Measurements from ENCODE around the gene PUSL1. TPM values are rescaled to one million over a fixed set of nuclear protein-coding genes. Genes with fewer than 3 reads are reported as not detected.

Gene PUSL1
- total and polyA plus RNA-seq, 2 donors (not counting 3 experiments of a cell fraction or from before 2014, with no cell fraction given) = 18.8 to 27.3 TPM

DNA sequence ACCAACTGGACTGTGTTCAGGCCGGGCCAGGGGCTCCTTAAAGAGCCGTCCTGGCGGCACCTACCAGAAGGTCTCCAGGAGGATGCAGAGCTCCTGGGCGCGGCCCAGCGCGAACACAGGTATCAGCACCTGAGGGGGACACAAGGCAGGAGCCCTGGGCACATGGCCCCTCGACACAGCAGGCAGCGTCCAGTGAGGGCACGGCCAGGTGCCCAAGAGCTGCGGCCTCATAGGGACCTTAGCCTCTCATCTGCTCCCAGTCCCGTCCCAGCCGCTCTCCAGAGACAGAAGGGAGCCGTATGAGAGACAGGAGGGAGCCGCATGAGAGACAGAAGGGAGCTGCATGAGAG lies 5.8 kb downstream of the PUSL1 start:
- TF ChIP-seq MYC (IDR thresholded peaks at IDR 0.05; ENCODE audit: low read depth, low read length) (no peak), POLR2A (IDR thresholded peaks at IDR 0.05; ENCODE audit: low read depth, low read length) (no peak)
- TF ChIP-seq, protein P1, sequence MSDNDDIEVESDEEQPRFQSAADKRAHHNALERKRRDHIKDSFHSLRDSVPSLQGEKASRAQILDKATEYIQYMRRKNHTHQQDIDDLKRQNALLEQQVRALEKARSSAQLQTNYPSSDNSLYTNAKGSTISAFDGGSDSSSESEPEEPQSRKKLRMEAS (IDR thresholded peaks at IDR 0.05; ENCODE audit: insufficient read depth, insufficient read length) = no peak
- no peaks in the 10 kb centered on the region for H3K9me3 ChIP-seq (replicated peaks; ENCODE audit: control insufficient read depth, insufficient read depth, low read length)
- H3K4me2 ChIP-seq (ENCODE audit: insufficient read depth, low read length) = no peak overlapping the region
- no peak overlapping the region for H3K4me3 ChIP-seq (replicated peaks in 1 of 3; ENCODE audit: insufficient read depth in 1 of 3, low read depth in 1 of 3, low read length in 3 of 3)
- H4K20me1 ChIP-seq (replicated peaks; ENCODE audit: control insufficient read depth, extremely low read depth, insufficient read depth, low read length) = no peaks in the 10 kb centered on the region
- H3K9me1 ChIP-seq (replicated peaks; ENCODE audit: control insufficient read depth, extremely low read depth, insufficient read depth, low read length) = no peaks in the 10 kb centered on the region
- no peaks in the 10 kb centered on the region for H3K27me3 ChIP-seq (ENCODE audit: control insufficient read depth in 2 of 2, insufficient read depth in 2 of 2, low read length in 2 of 2)
- FAIRE-seq = no peak
- H2AFZ ChIP-seq (ENCODE audit: low read depth, low read length) = no peak overlapping the region
- H3K36me3 ChIP-seq (ENCODE audit: control insufficient read depth in 2 of 2, extremely low read depth in 1 of 2, insufficient read depth in 2 of 2, low read length in 2 of 2) = peaks cover 0 to 44% of the 10 kb centered on the region in 2 experiments
- no peak overlapping the region for H3K27ac ChIP-seq (ENCODE audit: insufficient read depth, low read depth, low read length)
- no TSS peak for BruUV-seq (replicated peaks)
- DNase-seq (ENCODE audit: low read depth, low spot score) = no peak
- dilution Hi-C loops (cut with MboI; ENCODE audit: extremely low pct_ligation_motif_present, low sequenced_read_pairs) (no loop called here), intact Hi-C loops (cut with micrococcal nuclease) (no loop called here)
- H3K4me1 ChIP-seq (ENCODE audit: control insufficient read depth, extremely low read depth, insufficient read depth, low read length) = peaks cover 3% of the 10 kb centered on the region
- H3K9ac ChIP-seq (replicated peaks; ENCODE audit: extremely low read depth, insufficient read depth, low read length) = no peak overlapping the region
- ChIA-PET CTCF (no interaction called here), POLR2A (interaction anchor here (0.5 kb wide), 1 partner anchor 81 kb away, joined by 3 read pairs; no protein-coding TSS in a partner anchor)
- H3K79me2 ChIP-seq (ENCODE audit: control insufficient read depth, insufficient read depth, low read length) = peaks cover 1% of the 10 kb centered on the region

DNA sequence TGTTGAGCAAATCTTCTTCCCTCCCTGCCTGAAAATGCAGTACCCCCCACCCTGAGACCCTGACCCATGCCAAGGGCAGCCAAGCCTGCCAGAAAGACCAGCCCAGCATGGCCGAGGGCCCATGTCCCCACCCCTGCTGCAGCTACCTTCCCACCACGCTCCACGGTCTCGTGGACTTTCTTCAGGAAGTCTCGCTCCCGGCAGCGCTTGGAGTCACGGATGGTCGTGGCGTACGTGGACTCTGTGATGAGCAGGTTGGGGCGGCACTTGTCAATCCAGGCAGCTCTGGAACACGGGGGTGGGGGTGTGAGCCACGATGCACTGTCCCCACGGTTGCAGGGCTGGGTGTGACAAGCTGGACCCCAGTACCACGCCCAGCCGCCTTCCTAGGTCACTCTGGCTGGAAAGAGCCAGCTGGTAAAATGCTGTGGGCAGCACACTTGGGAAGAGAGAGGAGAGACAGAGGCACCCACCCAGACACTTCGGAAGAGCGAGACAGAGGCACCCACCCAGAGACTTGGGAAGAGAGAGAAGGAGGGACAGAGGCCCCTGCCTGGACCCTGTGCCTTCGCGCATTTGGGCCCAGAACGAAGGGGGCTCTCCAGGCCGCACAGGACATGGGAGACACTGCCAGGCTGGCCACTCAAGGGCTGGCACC lies 6.4 kb downstream of the PUSL1 start:
- dilution Hi-C loops (cut with MboI; ENCODE audit: extremely low pct_ligation_motif_present, low sequenced_read_pairs) = no loop called here

More for the DNA sequence above, 6.4 kb downstream of the PUSL1 start:
- H3K9me1 ChIP-seq (replicated peaks; ENCODE audit: control insufficient read depth, extremely low read depth, insufficient read depth, low read length) = no peaks in the 10 kb centered on the region
- no peaks in the 10 kb centered on the region for H3K4me1 ChIP-seq (ENCODE audit: control insufficient read depth, extremely low read depth, insufficient read depth, low read length)
- no peaks in the 10 kb centered on the region for H3K9me3 ChIP-seq (replicated peaks; ENCODE audit: control insufficient read depth, insufficient read depth, low read length)
- FAIRE-seq = no peak
- no peak for DNase-seq (ENCODE audit: low read depth, low spot score)
- no peak overlapping the region for H3K4me2 ChIP-seq (ENCODE audit: insufficient read depth, low read length)
- TF ChIP-seq, protein P2, sequence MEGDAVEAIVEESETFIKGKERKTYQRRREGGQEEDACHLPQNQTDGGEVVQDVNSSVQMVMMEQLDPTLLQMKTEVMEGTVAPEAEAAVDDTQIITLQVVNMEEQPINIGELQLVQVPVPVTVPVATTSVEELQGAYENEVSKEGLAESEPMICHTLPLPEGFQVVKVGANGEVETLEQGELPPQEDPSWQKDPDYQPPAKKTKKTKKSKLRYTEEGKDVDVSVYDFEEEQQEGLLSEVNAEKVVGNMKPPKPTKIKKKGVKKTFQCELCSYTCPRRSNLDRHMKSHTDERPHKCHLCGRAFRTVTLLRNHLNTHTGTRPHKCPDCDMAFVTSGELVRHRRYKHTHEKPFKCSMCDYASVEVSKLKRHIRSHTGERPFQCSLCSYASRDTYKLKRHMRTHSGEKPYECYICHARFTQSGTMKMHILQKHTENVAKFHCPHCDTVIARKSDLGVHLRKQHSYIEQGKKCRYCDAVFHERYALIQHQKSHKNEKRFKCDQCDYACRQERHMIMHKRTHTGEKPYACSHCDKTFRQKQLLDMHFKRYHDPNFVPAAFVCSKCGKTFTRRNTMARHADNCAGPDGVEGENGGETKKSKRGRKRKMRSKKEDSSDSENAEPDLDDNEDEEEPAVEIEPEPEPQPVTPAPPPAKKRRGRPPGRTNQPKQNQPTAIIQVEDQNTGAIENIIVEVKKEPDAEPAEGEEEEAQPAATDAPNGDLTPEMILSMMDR (IDR thresholded peaks at IDR 0.05; ENCODE audit: extremely low read depth in 1 of 2, insufficient read depth in 1 of 2, low read depth in 1 of 2, low read length in 2 of 2) = no peak
- TF ChIP-seq FOS (IDR thresholded peaks at IDR 0.05; ENCODE audit: borderline replicate concordance, insufficient read depth, low read length) = no peak
- TF ChIP-seq POLR2A (IDR thresholded peaks at IDR 0.05; ENCODE audit: low read depth, low read length) = no peak
- TF ChIP-seq, protein P1 (IDR thresholded peaks at IDR 0.05; ENCODE audit: insufficient read depth, insufficient read length) = no peak
- TF ChIP-seq GATA2 (IDR thresholded peaks at IDR 0.05; ENCODE audit: insufficient read depth, insufficient read length, low read depth, low read length) = no peak
- TF ChIP-seq EZH2 (IDR thresholded peaks at IDR 0.05; ENCODE audit: borderline replicate concordance, low read depth, low read length, severe bottlenecking) = no peak
- no peak for TF ChIP-seq JUN (IDR thresholded peaks at IDR 0.05; ENCODE audit: borderline replicate concordance, insufficient read depth, insufficient read length, low read depth)
- TF ChIP-seq POLR2AphosphoS5 (IDR thresholded peaks at IDR 0.05; ENCODE audit: insufficient read depth, low read depth, low read length) = no peak
- no peak for TF ChIP-seq MYC (IDR thresholded peaks at IDR 0.05; ENCODE audit: low read depth, low read length)
- H3K36me3 ChIP-seq (ENCODE audit: control insufficient read depth in 2 of 2, extremely low read depth in 1 of 2, insufficient read depth in 2 of 2, low read length in 2 of 2) = peaks cover 0 to 45% of the 10 kb centered on the region in 2 experiments
- no peak overlapping the region for H2AFZ ChIP-seq (ENCODE audit: low read depth, low read length)
- CTCF ChIA-PET = no interaction called here
- peaks cover 4% of the 10 kb centered on the region for H4K20me1 ChIP-seq (replicated peaks; ENCODE audit: control insufficient read depth, extremely low read depth, insufficient read depth, low read length)
- H3K27me3 ChIP-seq (ENCODE audit: control insufficient read depth in 2 of 2, insufficient read depth in 2 of 2, low read length in 2 of 2) = no peaks in the 10 kb centered on the region
- no peak overlapping the region for H3K9ac ChIP-seq (replicated peaks; ENCODE audit: extremely low read depth, insufficient read depth, low read length)
- H3K79me2 ChIP-seq (ENCODE audit: control insufficient read depth, insufficient read depth, low read length) = peaks cover 4% of the 10 kb centered on the region
- no peak overlapping the region for H3K27ac ChIP-seq (ENCODE audit: insufficient read depth, low read depth, low read length)
- H3K4me3 ChIP-seq (replicated peaks in 1 of 3; ENCODE audit: insufficient read depth in 1 of 3, low read depth in 1 of 3, low read length in 3 of 3) = no peak overlapping the region
- intact Hi-C loops (cut with micrococcal nuclease) = no loop called here
- POLR2A ChIA-PET = no interaction called here
- BruUV-seq (replicated peaks) = no TSS peak
